PFSK-1 (cell line): ENCODE data around the gene SLC15A2.

Experiments
- FOXP2 ChIP-seq: optimal IDR thresholded peaks from 2 replicates; pipeline ENCODE3; 2011; ENCODE audit warnings: borderline replicate concordance, control low read depth, inconsistent platforms; ENCODE audit not compliant: insufficient read depth; ENCODE audit errors: extremely low read length, extremely low read depth
- POLR2AphosphoS5 ChIP-seq: IDR thresholded peaks from 2 replicates; pipeline ENCODE4 v1.6.1; 2012; ENCODE audit warnings: low read depth, mild to moderate bottlenecking, control low read depth, low read length, moderate library complexity
- SIN3A ChIP-seq: IDR thresholded peaks from 2 replicates; pipeline ENCODE4 v1.6.1; 2012; ENCODE audit warnings: mild to moderate bottlenecking, low read length, moderate library complexity, borderline replicate concordance; ENCODE audit not compliant: insufficient read depth
- TAF1 ChIP-seq: IDR thresholded peaks from 2 replicates; pipeline ENCODE4 v1.6.1; 2012; ENCODE audit warnings: low read length, control low read depth, borderline replicate concordance; ENCODE audit not compliant: insufficient read depth
- TF ChIP-seq, protein P1 (sequence below), 2 experiments: IDR thresholded peaks; 2 replicates each; pipeline versions ENCODE4 v1.6.1 to v1.8.0; 2011 to 2012; ENCODE audit warnings: low read depth in 2 of 2, low read length in 2 of 2, control low read depth in 1 of 2, inconsistent platforms in 1 of 2, mild to moderate bottlenecking in 1 of 2, moderate library complexity in 1 of 2; ENCODE audit not compliant: insufficient read depth in 1 of 2

SLC15A2 gene

DNA sequence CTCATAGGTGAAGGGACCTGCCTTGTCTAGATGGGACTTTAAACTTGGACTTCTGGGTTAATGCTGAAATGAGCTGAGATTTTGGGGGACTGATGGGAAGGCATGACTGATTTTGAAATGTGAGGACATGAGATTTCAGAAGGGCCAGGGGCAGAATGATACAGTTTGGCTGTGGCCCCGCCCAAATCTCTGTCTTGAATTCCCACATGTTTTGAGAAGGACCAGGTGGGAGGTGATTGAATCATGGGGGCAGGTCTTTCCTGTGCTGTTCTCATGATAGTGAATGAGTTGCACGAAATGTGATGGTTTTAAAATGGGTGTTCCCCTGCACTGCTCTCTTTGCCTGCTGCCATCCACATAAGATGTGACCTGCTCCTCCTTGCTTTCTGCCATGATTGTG lies 85.0 kb downstream of the SLC15A2 start:
- TF ChIP-seq TAF1 (no peak), FOXP2 (no peak)

DNA sequence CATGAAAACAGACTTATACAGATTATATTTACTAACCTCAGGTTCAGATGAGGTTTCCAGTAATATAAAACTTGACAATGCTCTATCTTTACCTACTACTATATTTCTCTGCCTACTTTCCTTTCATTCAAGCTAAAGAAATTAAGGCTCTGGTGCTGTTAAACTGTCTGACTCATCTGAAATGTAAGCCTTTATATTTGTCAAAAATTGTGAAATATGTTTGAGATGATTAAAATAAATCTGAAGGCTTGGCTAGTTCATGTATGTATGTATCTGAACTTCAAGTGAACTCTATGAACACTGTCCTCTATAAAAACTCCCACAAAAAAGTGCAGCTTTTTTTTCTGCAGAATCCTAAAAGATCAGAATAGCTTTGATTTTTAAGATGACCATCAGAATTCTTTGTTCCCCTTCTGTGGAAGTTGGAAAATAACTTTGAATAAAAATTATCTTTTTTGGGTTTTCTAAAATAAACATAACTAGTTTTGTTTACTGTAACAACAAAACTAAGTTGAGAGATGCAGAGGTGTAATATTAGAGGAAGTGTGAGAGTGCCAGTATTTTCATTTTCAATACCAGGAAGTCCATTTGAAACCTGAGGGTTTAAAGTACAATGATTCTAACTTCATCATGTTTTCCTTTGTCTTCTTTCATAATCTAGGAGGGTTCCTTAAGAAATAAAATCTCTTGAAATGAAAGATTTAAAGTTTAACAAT lies 85.7 kb downstream of the SLC15A2 start:
- TF ChIP-seq SIN3A: no peak
- no peak for TF ChIP-seq FOXP2
- TF ChIP-seq, protein P1, sequence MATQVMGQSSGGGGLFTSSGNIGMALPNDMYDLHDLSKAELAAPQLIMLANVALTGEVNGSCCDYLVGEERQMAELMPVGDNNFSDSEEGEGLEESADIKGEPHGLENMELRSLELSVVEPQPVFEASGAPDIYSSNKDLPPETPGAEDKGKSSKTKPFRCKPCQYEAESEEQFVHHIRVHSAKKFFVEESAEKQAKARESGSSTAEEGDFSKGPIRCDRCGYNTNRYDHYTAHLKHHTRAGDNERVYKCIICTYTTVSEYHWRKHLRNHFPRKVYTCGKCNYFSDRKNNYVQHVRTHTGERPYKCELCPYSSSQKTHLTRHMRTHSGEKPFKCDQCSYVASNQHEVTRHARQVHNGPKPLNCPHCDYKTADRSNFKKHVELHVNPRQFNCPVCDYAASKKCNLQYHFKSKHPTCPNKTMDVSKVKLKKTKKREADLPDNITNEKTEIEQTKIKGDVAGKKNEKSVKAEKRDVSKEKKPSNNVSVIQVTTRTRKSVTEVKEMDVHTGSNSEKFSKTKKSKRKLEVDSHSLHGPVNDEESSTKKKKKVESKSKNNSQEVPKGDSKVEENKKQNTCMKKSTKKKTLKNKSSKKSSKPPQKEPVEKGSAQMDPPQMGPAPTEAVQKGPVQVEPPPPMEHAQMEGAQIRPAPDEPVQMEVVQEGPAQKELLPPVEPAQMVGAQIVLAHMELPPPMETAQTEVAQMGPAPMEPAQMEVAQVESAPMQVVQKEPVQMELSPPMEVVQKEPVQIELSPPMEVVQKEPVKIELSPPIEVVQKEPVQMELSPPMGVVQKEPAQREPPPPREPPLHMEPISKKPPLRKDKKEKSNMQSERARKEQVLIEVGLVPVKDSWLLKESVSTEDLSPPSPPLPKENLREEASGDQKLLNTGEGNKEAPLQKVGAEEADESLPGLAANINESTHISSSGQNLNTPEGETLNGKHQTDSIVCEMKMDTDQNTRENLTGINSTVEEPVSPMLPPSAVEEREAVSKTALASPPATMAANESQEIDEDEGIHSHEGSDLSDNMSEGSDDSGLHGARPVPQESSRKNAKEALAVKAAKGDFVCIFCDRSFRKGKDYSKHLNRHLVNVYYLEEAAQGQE (IDR thresholded peaks at IDR 0.05; ENCODE audit: insufficient read depth in 1 of 2, low read depth in 2 of 2, low read length in 2 of 2): no peak
- TF ChIP-seq TAF1: no peak
- no peak for TF ChIP-seq POLR2AphosphoS5

DNA sequence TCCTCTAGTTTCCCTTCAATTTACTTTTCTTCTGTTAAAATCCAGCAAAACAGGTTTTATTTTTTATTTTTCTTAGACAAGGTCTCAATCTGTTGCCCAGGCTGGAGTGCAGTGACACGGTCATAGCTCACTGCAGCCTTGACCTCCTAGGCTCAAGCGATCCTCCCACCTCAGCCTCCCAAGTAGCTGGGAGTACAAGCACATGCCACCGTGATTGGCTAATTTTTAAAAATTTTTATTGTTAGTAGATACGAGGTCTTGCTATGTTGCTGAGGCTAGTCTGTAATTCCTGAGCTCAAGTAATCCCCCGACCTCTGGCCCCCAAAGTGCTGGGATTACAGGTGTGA lies 86.2 kb downstream of the SLC15A2 start:
- no peak for TF ChIP-seq POLR2AphosphoS5
- TF ChIP-seq SIN3A: no peak
- TF ChIP-seq, protein P1 (IDR thresholded peaks at IDR 0.05; ENCODE audit: insufficient read depth in 1 of 2, low read depth in 2 of 2, low read length in 2 of 2): no peak
- no peak for TF ChIP-seq TAF1
- no peak for TF ChIP-seq FOXP2

DNA sequence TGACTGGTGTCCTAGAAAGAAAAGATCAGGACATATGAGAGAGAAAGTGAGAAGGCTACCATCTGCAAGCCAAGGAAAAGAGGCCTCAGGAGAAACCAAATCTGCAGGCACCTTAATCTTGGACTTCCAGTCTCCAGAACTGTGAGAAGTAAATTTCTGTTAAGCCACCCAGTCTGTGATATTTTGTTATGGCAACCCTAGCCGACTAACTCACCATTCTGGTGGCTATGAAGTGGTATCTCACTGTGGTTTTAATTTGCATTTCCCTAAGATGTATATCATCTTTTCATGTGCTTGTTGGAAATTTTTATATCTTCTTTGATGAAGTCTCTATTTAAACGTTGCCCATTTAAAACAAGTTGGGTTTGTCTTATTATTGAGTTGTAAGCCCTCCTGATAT lies 87.3 kb downstream of the SLC15A2 start:
- TF ChIP-seq, protein P1 (IDR thresholded peaks at IDR 0.05; ENCODE audit: insufficient read depth in 1 of 2, low read depth in 2 of 2, low read length in 2 of 2): no peak
- no peak for TF ChIP-seq POLR2AphosphoS5
- TF ChIP-seq TAF1: no peak
- TF ChIP-seq SIN3A: no peak
- TF ChIP-seq FOXP2: no peak

DNA sequence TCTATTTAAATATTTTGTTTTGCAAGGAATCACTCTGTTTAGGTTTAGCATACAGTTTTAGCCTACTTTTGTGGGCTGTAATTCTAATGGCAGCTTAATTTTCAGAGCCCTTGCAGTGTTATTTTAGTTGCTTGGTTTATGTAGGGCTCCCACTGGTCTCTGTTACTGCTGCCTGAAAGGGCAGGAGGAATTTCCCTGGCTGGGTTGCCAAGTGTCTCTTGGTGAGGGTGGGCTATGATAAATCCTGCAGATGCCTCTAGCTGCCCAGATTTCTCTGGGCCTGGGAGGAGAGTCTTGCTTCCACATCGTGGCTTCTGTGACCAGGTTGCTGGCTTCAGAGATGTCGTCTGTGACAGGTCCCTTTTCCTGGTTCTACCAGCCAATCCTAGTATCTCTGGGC lies 91.6 kb downstream of the SLC15A2 start:
- no peak for TF ChIP-seq FOXP2
- no peak for TF ChIP-seq TAF1
- TF ChIP-seq, protein P1 (IDR thresholded peaks at IDR 0.05; ENCODE audit: insufficient read depth in 1 of 2, low read depth in 2 of 2, low read length in 2 of 2): no peak
- TF ChIP-seq SIN3A: no peak
- TF ChIP-seq POLR2AphosphoS5: no peak
